Right hindlimb (tissue), 1 donor: ENCODE results near the gene HLA-DQB1.

Experiments used
- DNase-seq: peaks from one replicate; pipeline ENCODE4 v3.0.0-alpha.2; 2018

HLA-DQB1 gene

DNA sequence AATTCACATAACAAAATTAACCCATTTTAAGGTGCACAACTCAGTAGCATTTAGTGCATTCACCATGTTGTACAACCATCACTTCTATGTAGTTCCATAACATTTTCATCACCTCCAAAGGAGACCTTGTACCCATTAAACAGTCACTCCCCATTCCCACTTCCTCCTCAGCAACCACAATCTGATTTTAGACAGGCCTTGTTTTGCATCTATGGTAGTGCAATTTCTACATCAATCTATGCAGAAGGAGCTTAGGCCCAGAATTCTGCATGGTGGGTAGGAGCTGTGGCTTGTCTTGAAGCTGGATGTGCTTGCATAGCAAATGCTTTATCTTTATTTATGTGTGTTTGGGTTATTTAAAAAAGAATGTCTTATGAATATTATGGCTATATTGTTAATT lies 42.8 kb downstream of the HLA-DQB1 start:
- DNase-seq, result no peak

DNA sequence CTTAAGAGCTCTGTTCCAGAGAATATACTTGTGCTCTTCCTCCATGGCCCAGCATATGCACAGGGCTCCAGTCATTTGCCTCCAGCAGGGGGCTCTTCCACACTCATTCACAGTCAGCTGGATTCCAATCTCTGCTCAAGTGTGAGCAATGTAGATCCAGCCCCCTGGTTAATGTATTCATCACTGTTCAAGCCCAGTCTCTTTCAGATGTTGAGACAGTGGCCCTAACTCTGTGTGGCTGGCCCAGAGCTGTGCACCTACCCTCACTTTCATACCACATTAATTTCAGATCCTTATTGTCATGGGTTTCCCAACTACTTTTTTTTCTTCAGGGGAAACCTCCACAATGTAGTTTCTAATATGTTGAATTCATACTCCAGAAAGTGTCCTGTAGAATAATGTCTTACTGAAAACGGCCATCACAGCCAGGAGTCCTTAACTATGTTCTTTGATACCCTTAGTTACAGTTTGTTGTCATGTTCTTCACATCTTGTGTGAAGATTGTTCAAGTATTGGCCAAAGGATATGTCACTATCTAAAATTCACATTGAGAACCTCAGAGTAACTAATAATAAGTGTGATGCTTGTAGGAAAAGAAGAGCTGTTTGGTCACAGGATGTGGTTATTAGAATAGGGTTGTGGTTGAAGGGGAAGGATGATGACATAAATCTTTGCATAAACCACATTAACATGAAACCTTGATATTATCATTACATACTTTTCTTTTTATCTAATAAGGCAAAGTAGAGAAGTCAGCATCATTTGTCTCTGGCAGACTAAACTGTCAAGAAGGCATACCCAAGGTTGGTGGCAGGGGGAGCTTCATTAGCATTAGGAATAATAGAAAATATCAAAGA lies 43.7 kb downstream of the HLA-DQB1 start:
- DNase-seq, result no peak

DNA sequence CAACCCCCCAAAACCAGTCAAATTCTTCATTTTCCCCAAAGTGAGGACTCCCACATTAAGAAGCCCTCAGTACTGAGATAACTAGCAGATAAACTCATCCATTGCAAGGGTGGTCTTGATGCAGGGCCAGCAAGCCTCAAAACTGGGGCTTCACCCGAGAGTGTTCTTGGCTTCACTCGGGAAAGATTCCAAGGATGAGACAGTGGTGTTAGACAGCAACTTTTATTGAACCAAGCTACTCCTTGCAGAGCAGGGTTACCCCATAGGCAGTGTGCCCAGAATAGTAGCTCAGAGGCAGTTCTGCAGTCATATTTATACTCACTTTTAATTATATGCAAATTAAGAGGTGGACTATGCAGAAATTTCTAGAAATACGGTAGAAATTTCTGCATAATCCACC lies 45.1 kb downstream of the HLA-DQB1 start:
- DNase-seq, result no peak

DNA sequence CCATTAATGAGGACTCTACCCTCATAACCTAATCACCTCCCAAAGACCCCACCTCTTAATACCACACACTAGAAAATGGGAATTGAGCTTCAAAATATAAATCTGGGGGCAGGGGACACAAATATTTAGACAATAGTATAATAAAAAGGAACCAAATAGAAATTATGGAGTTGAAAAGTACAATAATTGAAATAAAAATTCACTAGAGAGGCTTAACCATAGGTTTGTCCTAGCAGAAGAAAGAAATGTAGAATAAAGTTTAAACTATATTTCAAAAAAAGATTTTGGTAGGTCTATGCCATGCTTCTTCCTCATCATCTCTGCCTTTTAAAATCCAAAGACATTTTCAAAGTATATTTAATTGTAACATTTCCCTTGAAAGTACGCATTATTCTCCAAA lies 48.7 kb downstream of the HLA-DQB1 start:
- DNase-seq, result no peak

DNA sequence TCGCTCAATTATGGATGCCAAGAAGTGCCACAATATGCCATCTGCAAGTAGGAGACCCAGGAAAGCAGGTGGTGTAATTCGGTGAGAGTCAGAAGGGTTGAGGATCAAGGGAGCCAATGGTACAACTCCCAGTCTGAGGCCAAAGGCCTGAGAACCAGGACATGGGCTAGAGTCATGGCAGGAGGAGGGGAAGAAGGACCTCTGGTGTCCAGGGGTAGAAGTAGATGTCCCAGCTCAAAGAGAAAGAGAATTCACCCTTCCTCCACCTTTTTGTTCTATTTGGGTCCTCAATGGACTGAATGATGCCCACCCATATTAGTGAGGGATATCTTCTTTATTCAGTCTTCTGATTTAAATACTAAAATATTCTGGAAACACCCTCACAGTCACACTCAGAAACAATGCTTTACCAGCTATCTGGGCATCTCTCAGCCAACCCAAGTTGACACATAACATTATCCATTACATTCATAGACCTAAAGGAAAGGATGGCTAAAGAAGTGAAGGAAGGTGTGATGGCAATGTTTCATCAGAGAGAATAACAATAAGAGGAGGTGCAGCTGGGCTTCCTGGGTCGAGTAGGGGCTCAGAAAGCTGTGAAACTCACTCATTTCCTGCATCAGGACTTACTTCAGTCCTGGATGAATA lies 50.4 kb downstream of the HLA-DQB1 start:
- DNase-seq, result no peak

DNA sequence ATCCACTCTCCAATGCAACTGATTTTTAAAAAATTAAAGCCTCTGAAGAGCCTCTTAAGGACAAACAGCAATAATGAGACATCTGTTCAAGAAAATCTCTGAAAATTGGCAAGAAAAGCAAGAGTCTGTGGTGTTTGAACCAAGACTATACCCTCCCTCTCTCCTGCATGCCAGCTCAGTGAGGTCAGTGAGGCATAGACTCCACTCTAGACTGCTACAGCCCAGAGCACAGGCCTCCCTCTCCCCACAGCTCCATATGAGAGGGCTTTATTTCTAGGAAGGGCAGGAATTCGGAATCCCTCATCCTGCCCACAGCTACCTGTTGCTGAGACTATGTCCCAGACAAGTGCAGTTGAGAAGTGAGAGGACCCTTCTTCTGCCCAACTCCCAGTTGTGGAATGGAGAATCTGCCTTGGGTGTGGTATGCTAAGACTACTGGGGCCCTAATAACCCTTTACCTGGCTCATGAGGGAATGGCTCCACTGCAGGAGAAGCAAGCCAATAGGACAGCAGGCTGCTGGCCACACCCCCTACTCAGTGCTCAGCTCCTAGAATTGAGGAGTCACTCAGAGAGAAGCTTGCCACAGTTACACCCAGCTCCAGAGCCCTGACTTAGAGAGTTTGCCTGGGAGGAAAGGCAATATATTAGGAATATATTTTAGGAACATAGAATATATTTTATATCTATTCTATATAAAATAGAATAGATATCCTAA lies 51.9 kb downstream of the HLA-DQB1 start:
- DNase-seq, result no peak

DNA sequence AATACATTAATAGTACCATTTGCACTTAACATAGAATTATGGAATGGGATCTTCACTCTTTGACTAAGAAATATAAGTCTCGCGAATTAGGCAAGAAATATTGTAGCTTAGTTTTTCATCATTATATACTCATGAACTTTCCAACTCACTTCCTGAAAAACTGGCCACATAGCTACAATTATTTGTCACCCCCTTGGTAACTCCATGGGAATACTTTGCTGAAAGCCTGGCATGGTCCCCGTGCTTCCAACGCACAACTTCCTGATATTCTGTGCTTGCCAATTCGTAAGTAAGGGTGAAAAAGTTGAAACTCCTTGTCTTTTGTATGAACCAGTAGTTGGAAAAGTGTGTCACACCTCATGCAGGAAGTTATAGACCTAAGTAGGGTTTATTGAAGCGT lies 53.0 kb downstream of the HLA-DQB1 start:
- DNase-seq, result no peak

DNA sequence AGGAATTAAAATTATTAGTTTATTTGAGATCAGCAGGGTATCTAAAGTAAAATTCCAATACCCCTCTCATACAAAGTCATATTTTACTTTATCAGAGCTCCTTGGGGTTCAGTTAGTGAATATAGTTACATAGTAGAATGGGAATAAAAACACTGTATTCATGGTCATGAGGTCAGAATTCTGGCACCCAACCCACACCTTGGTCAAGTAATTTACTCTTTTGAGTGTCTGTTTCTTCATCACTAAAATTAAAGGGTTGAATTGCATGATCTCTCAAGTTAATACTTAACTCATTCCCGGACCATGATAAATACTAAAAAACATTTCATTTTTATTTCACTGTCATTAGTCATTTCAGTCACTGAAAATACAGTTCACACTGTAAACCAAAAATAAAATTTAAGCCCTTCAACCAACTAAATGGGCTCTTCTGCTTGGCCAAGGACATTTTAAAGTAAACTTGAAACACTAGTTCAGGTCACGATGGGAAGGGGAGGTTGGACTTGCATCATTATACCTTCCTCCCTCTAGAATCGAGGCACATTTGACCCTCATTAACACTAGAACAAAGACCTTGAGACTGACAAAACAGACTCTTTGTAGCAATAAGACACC lies 55.7 kb downstream of the HLA-DQB1 start:
- DNase-seq, result no peak

DNA sequence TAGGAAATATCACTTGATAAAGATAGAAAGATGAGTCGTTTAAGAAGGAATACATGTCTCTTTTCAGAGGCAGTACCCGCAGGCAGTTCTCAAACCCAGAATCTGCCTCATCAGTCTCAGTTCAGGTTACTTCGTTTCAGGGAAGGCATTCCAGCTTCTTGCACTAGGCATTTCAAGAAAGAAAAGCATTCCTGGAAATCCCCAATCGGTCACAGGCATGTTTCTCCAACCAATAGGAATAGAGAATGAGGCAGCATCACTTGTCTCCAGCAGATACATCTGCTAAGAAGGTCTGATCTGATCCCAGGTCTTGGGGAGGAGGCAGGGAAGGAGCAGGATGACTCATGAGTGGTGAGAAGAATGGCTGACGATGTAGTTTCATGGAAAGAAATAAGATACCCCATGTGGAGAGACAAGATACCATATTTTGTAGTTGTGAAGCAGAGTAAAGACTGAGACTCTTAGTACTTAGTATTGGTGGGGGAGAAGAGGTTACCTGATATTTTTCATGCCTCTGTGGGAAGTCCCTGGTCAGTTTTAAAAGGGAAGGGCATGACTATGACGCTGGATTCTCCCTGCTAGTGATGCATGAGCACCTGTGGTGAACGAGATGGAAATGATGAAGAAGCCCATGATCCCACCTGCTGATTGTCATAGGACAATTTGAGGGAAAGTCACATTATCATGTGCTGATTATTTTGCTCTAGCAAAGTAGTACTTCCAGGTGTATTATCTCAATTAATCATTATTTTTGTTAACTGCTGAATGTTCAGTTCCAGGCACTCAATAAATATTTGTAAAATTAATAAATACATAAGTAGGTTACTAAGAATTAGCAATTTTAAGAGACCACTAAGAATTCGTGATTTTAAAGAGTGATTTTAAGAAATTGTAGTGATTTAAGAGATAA lies 56.5 kb downstream of the HLA-DQB1 start:
- DNase-seq, result peak; percentile 50
